ENCODE results near the gene ARHGAP22.

DNA sequence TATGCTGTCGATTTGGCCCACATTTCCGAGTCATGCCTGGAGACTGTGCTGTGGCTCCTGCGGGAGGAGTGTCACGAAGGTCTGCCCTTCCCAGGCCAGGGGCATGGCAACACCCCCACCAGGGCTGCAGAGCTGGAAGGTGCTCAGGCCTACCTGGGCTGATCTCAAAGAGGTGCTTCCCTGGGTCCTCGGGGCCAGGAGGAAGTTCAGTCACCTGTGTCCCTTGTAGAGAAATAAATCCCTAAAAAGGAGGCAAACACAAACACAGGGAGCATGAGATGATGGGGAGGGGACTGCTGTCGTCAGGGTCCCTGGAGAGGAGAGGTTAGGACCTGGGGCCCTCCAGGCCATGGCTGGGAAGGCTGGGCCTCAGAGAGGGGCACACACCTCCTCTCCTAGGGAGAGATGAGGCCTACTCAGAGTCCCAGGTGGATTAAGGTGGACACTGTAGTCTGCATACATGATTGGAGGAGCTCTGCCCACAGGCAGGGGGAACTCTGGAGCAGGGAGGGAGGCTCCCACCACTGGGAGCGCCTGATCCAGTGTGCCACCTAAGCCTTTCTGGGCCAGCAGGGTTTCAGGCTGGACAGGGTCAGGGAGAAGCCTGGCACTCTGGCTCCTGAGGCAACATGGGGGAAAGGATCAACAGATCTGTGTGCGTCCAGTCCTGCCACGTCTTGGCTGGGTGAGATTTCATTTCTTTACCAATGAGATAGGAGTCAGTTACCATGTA lies 49.4 kb downstream of the ARHGAP22 start:
- TF ChIP-seq TAF1 (IDR thresholded peaks at IDR 0.05; ENCODE audit: borderline replicate concordance, insufficient read depth, low read length) (no peak), POLR2AphosphoS5 (IDR thresholded peaks at IDR 0.05; ENCODE audit: low read depth, low read length) (no peak)

Data from PFSK-1 (cell line).